ENCODE measurements around the gene MRTFB.

DNA sequence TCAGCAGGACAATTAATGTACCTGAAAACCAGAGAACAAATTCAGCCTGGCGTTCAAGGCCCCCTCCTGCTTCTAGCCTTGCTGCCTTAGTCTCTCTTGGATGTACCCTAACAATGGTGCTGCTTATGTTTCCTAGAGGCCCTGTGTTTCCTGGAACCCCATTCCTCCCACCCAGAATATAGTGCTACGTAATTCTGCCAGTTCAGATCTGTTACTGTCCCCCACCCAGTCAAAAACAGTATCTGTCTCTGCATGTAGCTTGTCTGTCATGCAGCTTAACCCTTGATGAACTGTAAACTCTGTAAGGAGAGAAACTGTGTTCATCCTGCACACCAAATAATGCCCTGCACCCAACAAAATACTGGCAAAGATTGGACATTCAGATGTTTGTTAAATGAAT is 6.8 kb downstream of the MRTFB start:
- TF ChIP-seq POLR2A (IDR thresholded peaks at IDR 0.05) (no peak), POLR2AphosphoS5 (IDR thresholded peaks at IDR 0.05) (no peak)
- TF ChIP-seq, protein P1, sequence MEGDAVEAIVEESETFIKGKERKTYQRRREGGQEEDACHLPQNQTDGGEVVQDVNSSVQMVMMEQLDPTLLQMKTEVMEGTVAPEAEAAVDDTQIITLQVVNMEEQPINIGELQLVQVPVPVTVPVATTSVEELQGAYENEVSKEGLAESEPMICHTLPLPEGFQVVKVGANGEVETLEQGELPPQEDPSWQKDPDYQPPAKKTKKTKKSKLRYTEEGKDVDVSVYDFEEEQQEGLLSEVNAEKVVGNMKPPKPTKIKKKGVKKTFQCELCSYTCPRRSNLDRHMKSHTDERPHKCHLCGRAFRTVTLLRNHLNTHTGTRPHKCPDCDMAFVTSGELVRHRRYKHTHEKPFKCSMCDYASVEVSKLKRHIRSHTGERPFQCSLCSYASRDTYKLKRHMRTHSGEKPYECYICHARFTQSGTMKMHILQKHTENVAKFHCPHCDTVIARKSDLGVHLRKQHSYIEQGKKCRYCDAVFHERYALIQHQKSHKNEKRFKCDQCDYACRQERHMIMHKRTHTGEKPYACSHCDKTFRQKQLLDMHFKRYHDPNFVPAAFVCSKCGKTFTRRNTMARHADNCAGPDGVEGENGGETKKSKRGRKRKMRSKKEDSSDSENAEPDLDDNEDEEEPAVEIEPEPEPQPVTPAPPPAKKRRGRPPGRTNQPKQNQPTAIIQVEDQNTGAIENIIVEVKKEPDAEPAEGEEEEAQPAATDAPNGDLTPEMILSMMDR (IDR thresholded peaks at IDR 0.05), result no peak
